K562 (cell line): ENCODE data around the gene ATP8A1. TPM values are rescaled to one million over a fixed set of nuclear protein-coding genes. Genes with fewer than 3 reads are reported as not detected.

Experiments
- DPF2 ChIP-seq: fragments of 450-650 bp; IDR thresholded peaks from 2 replicates; pipeline ENCODE4 v1.6.1; 2016
- HEY1 ChIP-seq: fragments of 250-450 bp; sonication (Bioruptor Pico); IDR thresholded peaks from 2 replicates; pipeline ENCODE4 v1.5.0; 2020; ENCODE audit warnings: mild to moderate bottlenecking, moderate library complexity, borderline replicate concordance
- JUNB ChIP-seq: fragments of 450-650 bp; formaldehyde crosslinking; conservative IDR thresholded peaks from 2 replicates; pipeline ENCODE4 v1.4.0; 2020; ENCODE audit warnings: mild to moderate bottlenecking
- MCM2 ChIP-seq: fragments of 450-650 bp; IDR thresholded peaks from 2 replicates; pipeline ENCODE4 v1.6.1; 2017; ENCODE audit warnings: low read depth, mild to moderate bottlenecking
- MECOM ChIP-seq: fragments of 250-450 bp; sonication (Bioruptor Pico); IDR thresholded peaks from 2 replicates; pipeline ENCODE4 v1.8.0; 2022; ENCODE audit warnings: inconsistent platforms
- NFIC ChIP-seq: fragments of 450-650 bp; IDR thresholded peaks from 2 replicates; pipeline ENCODE4 v1.6.1; 2017; ENCODE audit warnings: mild to moderate bottlenecking, inconsistent platforms
- NR4A1 ChIP-seq, 2 experiments: fragments of 250-450 bp in 1 of 2; fragments of 450-650 bp in 1 of 2; sonication (Bioruptor Pico) in 1 of 2; IDR thresholded peaks; 2 replicates each; pipeline versions ENCODE4 v1.4.0 to v1.6.1; 2016 to 2020; ENCODE audit warnings: mild to moderate bottlenecking in 2 of 2, missing compliant biosample characterization in 1 of 2, missing genetic modification characterization in 1 of 2, moderate library complexity in 1 of 2
- RHOXF2B ChIP-seq: fragments of 250-450 bp; sonication (Bioruptor Pico); conservative IDR thresholded peaks from 2 replicates; pipeline ENCODE4 v1.5.1; 2021
- SMARCA5 ChIP-seq: fragments of 450-650 bp; IDR thresholded peaks from 2 replicates; pipeline ENCODE4 v1.6.1; 2016
- TAF1 ChIP-seq: IDR thresholded peaks from 2 replicates; pipeline ENCODE4 v1.6.1; 2011; ENCODE audit warnings: mild to moderate bottlenecking, low read length, moderate library complexity; ENCODE audit not compliant: insufficient read depth, control insufficient read depth, severe bottlenecking; ENCODE audit errors: extremely low read depth
- TBP ChIP-seq: optimal IDR thresholded peaks from 2 replicates; pipeline ENCODE3; 2011; ENCODE audit warnings: low read depth, low read length, improper control_type of control experiment
- ZBTB7A ChIP-seq: IDR thresholded peaks from 2 replicates; pipeline ENCODE4 v1.6.1; 2011; ENCODE audit warnings: low read depth, mild to moderate bottlenecking, low read length, moderate library complexity, borderline replicate concordance; ENCODE audit not compliant: control insufficient read depth
- ZNF212 ChIP-seq: fragments of 450-650 bp; formaldehyde crosslinking; IDR thresholded peaks from 2 replicates; pipeline ENCODE4 v1.4.0; 2020; ENCODE audit warnings: mild to moderate bottlenecking
- ZNF445 ChIP-seq: fragments of 250-450 bp; sonication (Bioruptor Pico); IDR thresholded peaks from 2 replicates; pipeline ENCODE4 v1.4.0; 2020; ENCODE audit warnings: low read depth, mild to moderate bottlenecking, moderate library complexity
- ZNF655 ChIP-seq: fragments of 250-450 bp; sonication (Bioruptor Pico); IDR thresholded peaks from 2 replicates; pipeline ENCODE4 v1.5.0; 2021
- ZNF707 ChIP-seq: fragments of 250-450 bp; sonication (Bioruptor Pico); conservative IDR thresholded peaks from 2 replicates; pipeline ENCODE4 v1.8.0; 2022; ENCODE audit warnings: inconsistent platforms, mild to moderate bottlenecking, moderate library complexity
- polyA plus RNA-seq, 8 experiments: library from polyadenylated mRNA; depleted of rRNA in 4 of 8; stranded (reverse) in 5 of 8; unstranded in 3 of 8; fragments of >200 nt; fragmentation: Nextera tagmentation in 2 of 8; fragmentation: Illumina TruSeq in 1 of 8; extraction: Ambion mirVana in 2 of 8; extraction: Trizol in 1 of 8; gene quantifications; 2 replicates each; pipeline versions ENCODE4 v1.2.1 to v1.2.3, GENCODE V29; 2011 to 2014; ENCODE audit warnings: inconsistent platforms in 1 of 8, missing spikeins in 1 of 8
- total RNA-seq, 7 experiments: library from RNA; depleted of rRNA in 6 of 7; stranded (reverse); fragments of >200 nt in 6 of 7; fragmentation: Illumina TruSeq in 2 of 7; extraction: Trizol in 2 of 7; gene quantifications; 2 replicates each; pipeline versions ENCODE4 v1.2.1 to v1.2.3, GENCODE V29; 2011 to 2021; ENCODE audit warnings: low replicate concordance in 1 of 7
- TF ChIP-seq, protein P1 (sequence below): fragments of 450-650 bp; formaldehyde crosslinking; IDR thresholded peaks from 2 replicates; pipeline ENCODE4 v1.4.0; 2020; ENCODE audit warnings: mild to moderate bottlenecking, moderate library complexity
- TF ChIP-seq, protein P2 (sequence below), 3 experiments: IDR thresholded peaks in 2 of 3; conservative IDR thresholded peaks in 1 of 3; 2 replicates each; pipeline ENCODE4 v1.5.1; 2011 to 2012; ENCODE audit warnings: low read length in 3 of 3, mild to moderate bottlenecking in 3 of 3, control low read depth in 2 of 3, improper control_type of control experiment in 1 of 3, inconsistent platforms in 1 of 3, low read depth in 1 of 3, mixed read lengths in 1 of 3, moderate library complexity in 1 of 3; ENCODE audit not compliant: insufficient read depth in 2 of 3
- TF ChIP-seq, protein P3 (sequence below): fragments of 450-650 bp; formaldehyde crosslinking; IDR thresholded peaks from 2 replicates; pipeline ENCODE4 v1.4.0; 2020; ENCODE audit warnings: mild to moderate bottlenecking, moderate library complexity
- TF ChIP-seq, protein P4 (sequence below): sonication (generic); formaldehyde crosslinking; IDR thresholded peaks from 2 replicates; pipeline ENCODE4 v1.4.0; 2020; ENCODE audit warnings: mild to moderate bottlenecking, missing genetic modification reagents

ATP8A1 gene
- total and polyA plus RNA-seq, 9 of the 15 experiments (the other 6 are each of a cell fraction or from before 2014, with no cell fraction given) = 0.05 to 0.29 (median 0.07) TPM; not detected in 2

DNA sequence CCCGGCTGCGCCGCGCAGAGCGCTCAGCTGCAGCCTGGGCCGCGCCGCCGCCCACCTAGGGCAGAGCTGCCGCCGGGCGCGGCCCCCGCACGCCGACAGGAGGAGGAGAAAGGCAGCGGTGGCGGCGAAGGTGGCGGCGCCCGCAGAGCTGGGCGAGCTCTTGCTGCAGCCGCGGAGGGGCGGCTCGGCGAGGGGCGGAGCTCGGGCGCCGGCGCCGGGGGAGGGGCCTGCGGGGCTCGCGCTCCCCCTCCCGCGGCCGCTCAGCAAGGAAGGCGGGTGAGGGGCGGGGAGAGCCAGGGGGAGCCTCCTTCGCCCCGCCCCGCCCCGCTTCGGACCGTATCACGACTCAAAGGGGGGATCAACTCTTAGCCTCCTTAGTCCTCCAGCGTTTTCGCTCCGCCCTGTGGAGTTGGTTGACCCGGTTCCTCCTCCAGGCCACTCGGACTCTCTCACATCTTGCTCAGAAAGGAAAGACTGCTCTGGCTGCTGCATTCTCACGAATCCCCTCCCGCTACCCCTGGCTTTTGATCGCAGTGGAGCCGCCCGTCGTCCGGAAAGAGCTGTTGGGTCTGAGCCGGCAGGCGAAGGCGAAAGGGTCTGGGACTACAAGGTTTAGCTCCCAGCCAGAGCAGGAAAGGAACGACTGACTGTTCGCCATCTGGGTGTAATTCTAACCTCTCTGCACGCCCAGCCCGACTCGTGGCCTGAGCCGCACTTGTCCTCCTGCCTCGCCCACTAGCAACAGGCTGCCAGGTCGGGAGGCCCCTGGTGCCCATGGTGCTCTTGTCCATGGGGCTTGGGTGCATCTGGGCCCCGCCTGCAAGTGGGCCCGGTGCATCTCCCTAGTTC, at the start of gene ATP8A1 (continued):
- TF ChIP-seq TBP (peak; percentile 37), SMARCA5 (no peak), HEY1 (CRISPR knock-in tag) (no peak), MCM2 (no peak), TAF1 (no peak), ZNF212 (CRISPR knock-in tag) (no peak), MECOM (no peak), ZNF655 (no peak), JUNB (CRISPR knock-in tag) (no peak), NFIC (no peak), NR4A1 (CRISPR knock-in tag; IDR thresholded peaks at IDR 0.05) (no peak), NR4A1 (tag; IDR thresholded peaks at IDR 0.05) (no peak), ZNF445 (no peak), RHOXF2B (CRISPR knock-in tag) (no peak), ZNF707 (CRISPR knock-in tag) (no peak), DPF2 (no peak; the same call in 1 of the 2 replicates), ZBTB7A (peak; percentile 54; the same call in 1 of the 2 replicates)
- TF ChIP-seq, protein P1, sequence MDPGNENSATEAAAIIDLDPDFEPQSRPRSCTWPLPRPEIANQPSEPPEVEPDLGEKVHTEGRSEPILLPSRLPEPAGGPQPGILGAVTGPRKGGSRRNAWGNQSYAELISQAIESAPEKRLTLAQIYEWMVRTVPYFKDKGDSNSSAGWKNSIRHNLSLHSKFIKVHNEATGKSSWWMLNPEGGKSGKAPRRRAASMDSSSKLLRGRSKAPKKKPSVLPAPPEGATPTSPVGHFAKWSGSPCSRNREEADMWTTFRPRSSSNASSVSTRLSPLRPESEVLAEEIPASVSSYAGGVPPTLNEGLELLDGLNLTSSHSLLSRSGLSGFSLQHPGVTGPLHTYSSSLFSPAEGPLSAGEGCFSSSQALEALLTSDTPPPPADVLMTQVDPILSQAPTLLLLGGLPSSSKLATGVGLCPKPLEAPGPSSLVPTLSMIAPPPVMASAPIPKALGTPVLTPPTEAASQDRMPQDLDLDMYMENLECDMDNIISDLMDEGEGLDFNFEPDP (CRISPR knock-in tag) = no peak
- TF ChIP-seq, protein P2, sequence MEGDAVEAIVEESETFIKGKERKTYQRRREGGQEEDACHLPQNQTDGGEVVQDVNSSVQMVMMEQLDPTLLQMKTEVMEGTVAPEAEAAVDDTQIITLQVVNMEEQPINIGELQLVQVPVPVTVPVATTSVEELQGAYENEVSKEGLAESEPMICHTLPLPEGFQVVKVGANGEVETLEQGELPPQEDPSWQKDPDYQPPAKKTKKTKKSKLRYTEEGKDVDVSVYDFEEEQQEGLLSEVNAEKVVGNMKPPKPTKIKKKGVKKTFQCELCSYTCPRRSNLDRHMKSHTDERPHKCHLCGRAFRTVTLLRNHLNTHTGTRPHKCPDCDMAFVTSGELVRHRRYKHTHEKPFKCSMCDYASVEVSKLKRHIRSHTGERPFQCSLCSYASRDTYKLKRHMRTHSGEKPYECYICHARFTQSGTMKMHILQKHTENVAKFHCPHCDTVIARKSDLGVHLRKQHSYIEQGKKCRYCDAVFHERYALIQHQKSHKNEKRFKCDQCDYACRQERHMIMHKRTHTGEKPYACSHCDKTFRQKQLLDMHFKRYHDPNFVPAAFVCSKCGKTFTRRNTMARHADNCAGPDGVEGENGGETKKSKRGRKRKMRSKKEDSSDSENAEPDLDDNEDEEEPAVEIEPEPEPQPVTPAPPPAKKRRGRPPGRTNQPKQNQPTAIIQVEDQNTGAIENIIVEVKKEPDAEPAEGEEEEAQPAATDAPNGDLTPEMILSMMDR (IDR thresholded peaks at IDR 0.05 in 2 of 3, conservative IDR thresholded peaks at IDR 0.05 in 1 of 3; ENCODE audit: insufficient read depth in 2 of 3, low read depth in 1 of 3, low read length in 3 of 3) = no peak
- TF ChIP-seq, protein P3, sequence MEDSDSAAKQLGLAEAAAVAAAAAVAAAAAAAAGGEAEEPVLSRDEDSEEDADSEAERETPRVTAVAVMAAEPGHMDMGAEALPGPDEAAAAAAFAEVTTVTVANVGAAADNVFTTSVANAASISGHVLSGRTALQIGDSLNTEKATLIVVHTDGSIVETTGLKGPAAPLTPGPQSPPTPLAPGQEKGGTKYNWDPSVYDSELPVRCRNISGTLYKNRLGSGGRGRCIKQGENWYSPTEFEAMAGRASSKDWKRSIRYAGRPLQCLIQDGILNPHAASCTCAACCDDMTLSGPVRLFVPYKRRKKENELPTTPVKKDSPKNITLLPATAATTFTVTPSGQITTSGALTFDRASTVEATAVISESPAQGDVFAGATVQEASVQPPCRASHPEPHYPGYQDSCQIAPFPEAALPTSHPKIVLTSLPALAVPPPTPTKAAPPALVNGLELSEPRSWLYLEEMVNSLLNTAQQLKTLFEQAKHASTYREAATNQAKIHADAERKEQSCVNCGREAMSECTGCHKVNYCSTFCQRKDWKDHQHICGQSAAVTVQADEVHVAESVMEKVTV (CRISPR knock-in tag) = no peak
- TF ChIP-seq, protein P4, sequence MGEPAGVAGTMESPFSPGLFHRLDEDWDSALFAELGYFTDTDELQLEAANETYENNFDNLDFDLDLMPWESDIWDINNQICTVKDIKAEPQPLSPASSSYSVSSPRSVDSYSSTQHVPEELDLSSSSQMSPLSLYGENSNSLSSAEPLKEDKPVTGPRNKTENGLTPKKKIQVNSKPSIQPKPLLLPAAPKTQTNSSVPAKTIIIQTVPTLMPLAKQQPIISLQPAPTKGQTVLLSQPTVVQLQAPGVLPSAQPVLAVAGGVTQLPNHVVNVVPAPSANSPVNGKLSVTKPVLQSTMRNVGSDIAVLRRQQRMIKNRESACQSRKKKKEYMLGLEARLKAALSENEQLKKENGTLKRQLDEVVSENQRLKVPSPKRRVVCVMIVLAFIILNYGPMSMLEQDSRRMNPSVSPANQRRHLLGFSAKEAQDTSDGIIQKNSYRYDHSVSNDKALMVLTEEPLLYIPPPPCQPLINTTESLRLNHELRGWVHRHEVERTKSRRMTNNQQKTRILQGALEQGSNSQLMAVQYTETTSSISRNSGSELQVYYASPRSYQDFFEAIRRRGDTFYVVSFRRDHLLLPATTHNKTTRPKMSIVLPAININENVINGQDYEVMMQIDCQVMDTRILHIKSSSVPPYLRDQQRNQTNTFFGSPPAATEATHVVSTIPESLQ (CRISPR knock-in tag) = no peak
